ENCODE data around the gene ZNF460. TPM values are rescaled to one million over a fixed set of nuclear protein-coding genes. Genes with fewer than 3 reads are reported as not detected.
A peak's percentile ranks its signal among the peaks of the same experiment; 100 is the strongest.

ZNF460 gene
- total and polyA plus RNA-seq, 10 of the 15 experiments (the other 5 are each of a cell fraction or from before 2014, with no cell fraction given): 0.15 to 43.0 (median 8.7) TPM

DNA sequence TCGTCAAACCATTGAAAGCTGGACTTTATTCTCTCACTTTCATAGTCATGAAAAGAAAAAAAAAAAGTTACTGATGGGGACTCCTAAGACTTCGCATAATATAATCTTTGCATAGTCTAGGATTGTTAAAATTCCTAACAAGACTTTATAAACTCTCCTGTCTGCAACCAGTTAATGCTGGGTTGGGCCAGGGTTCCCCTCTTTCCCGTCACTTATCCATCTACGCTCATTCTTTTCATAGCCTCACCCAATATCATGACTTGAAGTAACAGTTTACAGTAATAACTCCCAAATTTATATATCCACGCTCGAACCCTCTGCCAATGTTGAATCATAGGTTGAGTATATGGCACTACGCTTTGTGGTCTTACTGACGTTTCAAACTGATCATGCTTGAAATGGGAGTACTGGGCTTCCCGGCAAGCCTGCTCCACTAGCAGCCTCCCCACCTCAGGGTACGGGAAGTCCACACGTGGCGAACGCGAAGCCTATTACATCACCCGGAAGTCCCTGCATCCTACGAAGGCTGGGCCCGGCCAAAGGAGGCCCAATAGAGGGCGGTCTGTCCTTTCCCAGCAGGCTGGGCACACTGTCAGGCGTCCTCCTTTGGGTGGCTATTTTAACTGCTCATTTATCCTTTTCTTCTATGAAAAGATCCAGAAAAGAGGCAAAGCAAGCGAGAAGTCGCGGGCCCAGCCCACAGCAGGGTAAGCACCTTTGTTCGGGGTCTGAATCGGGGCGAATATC lies 694 bp upstream of the ZNF460 start (continued):
- TF ChIP-seq ASH2L (IDR thresholded peaks at IDR 0.05; ENCODE audit: borderline replicate concordance, low read depth): no peak
- peak; percentile 92 for TF ChIP-seq MYC (IDR thresholded peaks at IDR 0.05; ENCODE audit: insufficient read depth, insufficient read length, insufficient replicate concordance, low read length, severe bottlenecking)
- no peak for TF ChIP-seq ZNF384 (IDR thresholded peaks at IDR 0.05; ENCODE audit: borderline replicate concordance, low read depth, low read length)
- peak; percentile 82; the same call in 1 of the 2 replicates for TF ChIP-seq STAT3 (IDR thresholded peaks at IDR 0.05; ENCODE audit: low read depth, low read length)
- peak; percentile 37; the same call in 1 of the 2 replicates for TF ChIP-seq YY1 (IDR thresholded peaks at IDR 0.05; ENCODE audit: low read depth, low read length)
- no peak for TF ChIP-seq ZNF207 (IDR thresholded peaks at IDR 0.05; ENCODE audit: borderline replicate concordance)
- TF ChIP-seq NFXL1 (IDR thresholded peaks at IDR 0.05; ENCODE audit: borderline replicate concordance): no peak
- peak; percentile 73 for TF ChIP-seq CREB1 (IDR thresholded peaks at IDR 0.05; ENCODE audit: low read depth)
- TF ChIP-seq SPI1 (IDR thresholded peaks at IDR 0.05; ENCODE audit: borderline replicate concordance, insufficient read depth, low read depth, low read length): no peak; the same call in 1 of the 2 replicates
- peak; percentile 87 to 88 for TF ChIP-seq BHLHE40 (IDR thresholded peaks at IDR 0.05; ENCODE audit: borderline replicate concordance in 1 of 2, low read depth in 2 of 2, low read length in 1 of 2)
- TF ChIP-seq RFX5 (IDR thresholded peaks at IDR 0.05; ENCODE audit: low read depth, low read length): 0 out of 2 replicates have a peak, but pooled peaks have one; percentile 30
- peak; percentile 78 for TF ChIP-seq CREM (IDR thresholded peaks at IDR 0.05; ENCODE audit: low read depth)
- TF ChIP-seq, protein P1, sequence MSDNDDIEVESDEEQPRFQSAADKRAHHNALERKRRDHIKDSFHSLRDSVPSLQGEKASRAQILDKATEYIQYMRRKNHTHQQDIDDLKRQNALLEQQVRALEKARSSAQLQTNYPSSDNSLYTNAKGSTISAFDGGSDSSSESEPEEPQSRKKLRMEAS (IDR thresholded peaks at IDR 0.05; ENCODE audit: low read depth, low read length): peak; percentile 96
- TF ChIP-seq RUNX3 (IDR thresholded peaks at IDR 0.05; ENCODE audit: low read length): peak; percentile 54; the same call in 1 of the 2 replicates
- no peak for TF ChIP-seq ZZZ3 (IDR thresholded peaks at IDR 0.05; ENCODE audit: control insufficient read depth, insufficient read length, low read depth)
- TF ChIP-seq MTA2 (IDR thresholded peaks at IDR 0.05; ENCODE audit: low read depth): peak; percentile 42; the same call in 1 of the 2 replicates
- TF ChIP-seq, protein P2, sequence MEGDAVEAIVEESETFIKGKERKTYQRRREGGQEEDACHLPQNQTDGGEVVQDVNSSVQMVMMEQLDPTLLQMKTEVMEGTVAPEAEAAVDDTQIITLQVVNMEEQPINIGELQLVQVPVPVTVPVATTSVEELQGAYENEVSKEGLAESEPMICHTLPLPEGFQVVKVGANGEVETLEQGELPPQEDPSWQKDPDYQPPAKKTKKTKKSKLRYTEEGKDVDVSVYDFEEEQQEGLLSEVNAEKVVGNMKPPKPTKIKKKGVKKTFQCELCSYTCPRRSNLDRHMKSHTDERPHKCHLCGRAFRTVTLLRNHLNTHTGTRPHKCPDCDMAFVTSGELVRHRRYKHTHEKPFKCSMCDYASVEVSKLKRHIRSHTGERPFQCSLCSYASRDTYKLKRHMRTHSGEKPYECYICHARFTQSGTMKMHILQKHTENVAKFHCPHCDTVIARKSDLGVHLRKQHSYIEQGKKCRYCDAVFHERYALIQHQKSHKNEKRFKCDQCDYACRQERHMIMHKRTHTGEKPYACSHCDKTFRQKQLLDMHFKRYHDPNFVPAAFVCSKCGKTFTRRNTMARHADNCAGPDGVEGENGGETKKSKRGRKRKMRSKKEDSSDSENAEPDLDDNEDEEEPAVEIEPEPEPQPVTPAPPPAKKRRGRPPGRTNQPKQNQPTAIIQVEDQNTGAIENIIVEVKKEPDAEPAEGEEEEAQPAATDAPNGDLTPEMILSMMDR (IDR thresholded peaks at IDR 0.05 in 2 of 3, conservative IDR thresholded peaks at IDR 0.05 in 1 of 3; ENCODE audit: control insufficient read depth in 2 of 3, extremely low read depth in 1 of 3, insufficient read depth in 1 of 3, low read depth in 3 of 3, low read length in 3 of 3): peak; percentile 23 to 77 (median 34); a peak in 4 of 6 replicates
- peak; percentile 48; the same call in 1 of the 2 replicates for TF ChIP-seq BACH1 (IDR thresholded peaks at IDR 0.05; ENCODE audit: borderline replicate concordance)
- TF ChIP-seq, protein P3, sequence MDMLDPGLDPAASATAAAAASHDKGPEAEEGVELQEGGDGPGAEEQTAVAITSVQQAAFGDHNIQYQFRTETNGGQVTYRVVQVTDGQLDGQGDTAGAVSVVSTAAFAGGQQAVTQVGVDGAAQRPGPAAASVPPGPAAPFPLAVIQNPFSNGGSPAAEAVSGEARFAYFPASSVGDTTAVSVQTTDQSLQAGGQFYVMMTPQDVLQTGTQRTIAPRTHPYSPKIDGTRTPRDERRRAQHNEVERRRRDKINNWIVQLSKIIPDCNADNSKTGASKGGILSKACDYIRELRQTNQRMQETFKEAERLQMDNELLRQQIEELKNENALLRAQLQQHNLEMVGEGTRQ (IDR thresholded peaks at IDR 0.05; ENCODE audit: borderline replicate concordance, low read depth, low read length): peak; percentile 53
- no peak for TF ChIP-seq DPF2 (IDR thresholded peaks at IDR 0.05)
- TF ChIP-seq, protein P4, sequence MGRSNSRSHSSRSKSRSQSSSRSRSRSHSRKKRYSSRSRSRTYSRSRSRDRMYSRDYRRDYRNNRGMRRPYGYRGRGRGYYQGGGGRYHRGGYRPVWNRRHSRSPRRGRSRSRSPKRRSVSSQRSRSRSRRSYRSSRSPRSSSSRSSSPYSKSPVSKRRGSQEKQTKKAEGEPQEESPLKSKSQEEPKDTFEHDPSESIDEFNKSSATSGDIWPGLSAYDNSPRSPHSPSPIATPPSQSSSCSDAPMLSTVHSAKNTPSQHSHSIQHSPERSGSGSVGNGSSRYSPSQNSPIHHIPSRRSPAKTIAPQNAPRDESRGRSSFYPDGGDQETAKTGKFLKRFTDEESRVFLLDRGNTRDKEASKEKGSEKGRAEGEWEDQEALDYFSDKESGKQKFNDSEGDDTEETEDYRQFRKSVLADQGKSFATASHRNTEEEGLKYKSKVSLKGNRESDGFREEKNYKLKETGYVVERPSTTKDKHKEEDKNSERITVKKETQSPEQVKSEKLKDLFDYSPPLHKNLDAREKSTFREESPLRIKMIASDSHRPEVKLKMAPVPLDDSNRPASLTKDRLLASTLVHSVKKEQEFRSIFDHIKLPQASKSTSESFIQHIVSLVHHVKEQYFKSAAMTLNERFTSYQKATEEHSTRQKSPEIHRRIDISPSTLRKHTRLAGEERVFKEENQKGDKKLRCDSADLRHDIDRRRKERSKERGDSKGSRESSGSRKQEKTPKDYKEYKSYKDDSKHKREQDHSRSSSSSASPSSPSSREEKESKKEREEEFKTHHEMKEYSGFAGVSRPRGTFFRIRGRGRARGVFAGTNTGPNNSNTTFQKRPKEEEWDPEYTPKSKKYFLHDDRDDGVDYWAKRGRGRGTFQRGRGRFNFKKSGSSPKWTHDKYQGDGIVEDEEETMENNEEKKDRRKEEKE (IDR thresholded peaks at IDR 0.05): no peak
- TF ChIP-seq STAT1 (conservative IDR thresholded peaks at IDR 0.05): no peak
- no peak for TF ChIP-seq CHD4 (IDR thresholded peaks at IDR 0.05)
- peak; percentile 85 to 88 for TF ChIP-seq IKZF2 (IDR thresholded peaks at IDR 0.05)
